ENCODE data around the gene C1orf159.
A peak's percentile ranks its signal among the peaks of the same experiment; 100 is the strongest.
"Not testable (repeated sequence)": the region's sequence is repeated elsewhere in the genome, so short reads cannot be mapped to it uniquely, and the experiment has no call there.

The C1orf159 gene

DNA sequence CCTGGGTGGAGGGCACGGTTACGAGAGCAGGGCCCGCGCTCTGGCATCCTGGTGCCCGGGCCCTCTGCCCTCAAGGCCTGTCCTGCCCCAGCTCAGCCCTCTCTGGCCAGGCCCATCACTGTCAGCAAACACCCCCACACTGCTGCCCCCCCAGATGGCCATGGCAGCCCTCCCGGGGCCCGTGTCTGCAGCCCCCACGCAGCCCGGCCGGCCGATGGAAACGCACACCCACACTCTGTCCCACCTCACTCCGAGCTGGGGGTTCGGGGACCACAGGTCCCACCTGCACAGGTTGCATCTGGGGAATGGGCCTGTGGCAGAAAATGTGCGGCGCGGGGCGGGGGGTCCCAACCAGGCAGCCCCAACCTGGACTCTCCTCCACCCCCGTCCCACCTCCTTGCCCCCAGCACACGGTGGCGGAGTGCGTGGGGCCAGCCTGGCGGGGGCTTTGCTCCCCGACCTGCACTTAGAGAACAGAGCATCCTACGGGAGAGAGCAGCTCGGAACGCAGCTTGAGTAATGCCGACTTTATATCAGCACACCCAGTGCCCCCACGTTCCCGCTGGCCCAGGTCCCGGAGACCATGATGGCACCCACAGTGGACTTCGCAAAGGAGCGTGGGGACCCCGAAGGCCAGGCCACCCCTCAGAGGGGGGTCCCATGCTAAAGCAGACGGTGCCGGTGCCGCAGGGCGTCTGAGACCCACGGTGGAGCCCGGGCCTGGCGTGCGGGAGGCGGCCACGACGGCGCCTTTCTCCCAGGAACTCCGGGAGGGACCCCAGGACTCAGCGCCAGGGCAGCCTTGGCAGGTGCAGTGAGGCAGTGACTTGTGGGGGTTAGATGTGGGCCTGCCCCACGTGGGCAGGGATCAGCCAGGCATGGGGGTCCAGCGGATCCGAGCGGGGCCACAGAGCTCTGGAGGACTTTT, 34.3 kb downstream of the C1orf159 start:
- no peak for DNase-seq (ENCODE audit: low read depth)

DNA sequence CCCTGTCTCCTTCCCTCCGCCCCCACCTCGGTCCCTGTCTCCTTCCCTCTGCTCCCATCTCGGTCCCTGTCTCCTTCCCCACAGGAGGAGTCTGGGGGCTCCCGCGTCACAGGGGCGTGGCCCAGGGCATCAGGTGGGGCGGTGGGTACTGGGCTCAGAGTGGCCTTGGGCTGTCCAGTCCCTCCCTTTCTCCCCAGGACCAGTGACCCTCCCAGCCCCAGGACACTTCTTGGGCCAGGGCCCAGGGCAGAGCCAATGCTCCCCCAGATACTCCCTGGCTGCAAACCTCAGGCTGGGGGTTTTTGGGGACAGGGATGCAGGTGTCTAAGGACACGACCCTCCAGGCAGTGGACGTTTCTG, 35.0 kb downstream of the C1orf159 start:
- no peak for DNase-seq (ENCODE audit: low read depth)

DNA sequence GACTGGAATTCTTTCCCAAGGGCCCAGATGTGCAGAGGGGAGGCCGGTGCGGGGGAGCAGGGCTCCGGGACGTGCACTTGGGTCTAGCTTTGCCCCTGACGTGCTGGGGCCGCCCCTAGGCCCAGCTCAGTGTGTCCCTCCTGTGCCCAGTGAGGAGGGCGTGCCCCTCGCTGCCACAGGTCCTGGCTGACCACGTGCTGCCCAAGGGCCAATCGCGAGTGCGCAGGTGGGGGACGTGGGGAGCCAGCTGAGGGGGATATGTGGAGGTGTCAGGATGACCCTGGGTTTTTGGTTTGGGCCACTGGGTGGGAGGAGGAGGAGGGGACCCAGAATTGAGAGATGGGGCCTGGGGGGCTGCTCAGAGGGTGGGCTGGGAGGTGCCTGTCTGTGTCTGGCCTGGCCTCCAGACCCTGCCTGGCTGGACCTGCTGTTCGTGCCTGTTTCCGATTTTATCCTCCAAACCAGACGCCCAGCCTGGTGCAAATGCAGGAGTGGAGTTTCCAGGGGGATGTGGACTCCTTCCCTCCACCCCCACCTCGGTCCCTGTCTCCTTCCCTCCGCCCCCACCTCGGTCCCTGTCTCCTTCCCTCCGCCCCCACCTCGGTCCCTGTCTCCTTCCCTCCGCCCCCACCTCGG, 35.6 kb downstream of the C1orf159 start:
- DNase-seq (ENCODE audit: low read depth): no peak

GRCh38 chr1:1079408-1080121, 36.3 kb downstream of the C1orf159 start:
- DNase-seq (ENCODE audit: low read depth): peak; percentile 24

- not testable (repeated sequence) for DNase-seq (ENCODE audit: low read depth)
Measured at GRCh38 chr1:1077396-1077795, 38.5 kb downstream of the C1orf159 start.

DNA sequence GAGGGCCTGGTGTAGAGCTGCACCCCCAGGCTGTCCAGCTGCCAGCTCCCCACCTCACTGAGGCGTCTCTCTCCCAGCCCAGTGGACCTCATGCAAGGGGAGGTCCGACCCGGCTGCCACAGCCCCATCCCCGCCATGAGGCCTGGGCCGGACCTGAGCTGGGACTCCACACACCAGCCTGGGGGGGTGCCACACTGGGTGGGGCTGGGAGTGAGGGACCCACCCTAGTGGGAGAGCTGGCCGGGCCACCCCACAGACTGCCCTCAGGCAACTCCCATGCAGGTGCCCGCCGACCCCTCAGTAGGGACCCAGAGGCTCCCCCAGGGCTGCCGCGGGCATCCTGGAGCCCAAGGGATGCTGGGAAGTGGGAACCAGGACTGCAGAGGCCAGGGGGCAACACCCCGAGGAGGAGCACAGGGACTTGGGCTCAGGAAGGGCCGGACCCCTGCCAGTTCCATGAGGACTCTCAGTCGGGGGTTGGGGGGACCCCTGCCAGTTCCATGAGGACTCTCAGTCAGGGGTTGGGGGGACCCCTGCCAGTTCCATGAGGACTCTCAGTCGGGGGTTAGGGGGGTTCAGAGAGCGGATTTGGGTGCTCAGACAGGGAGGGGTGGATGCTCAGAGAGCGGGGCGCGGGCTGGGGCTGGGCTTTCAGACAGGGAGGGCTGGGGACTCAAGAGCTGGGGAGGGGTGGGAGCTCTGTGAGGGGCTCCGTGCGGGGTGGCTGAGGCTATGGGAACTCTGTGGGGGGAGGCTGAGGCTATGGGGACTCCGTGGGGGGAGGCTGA, 40.5 kb downstream of the C1orf159 start:
- no peak for DNase-seq (ENCODE audit: low read depth)

DNA sequence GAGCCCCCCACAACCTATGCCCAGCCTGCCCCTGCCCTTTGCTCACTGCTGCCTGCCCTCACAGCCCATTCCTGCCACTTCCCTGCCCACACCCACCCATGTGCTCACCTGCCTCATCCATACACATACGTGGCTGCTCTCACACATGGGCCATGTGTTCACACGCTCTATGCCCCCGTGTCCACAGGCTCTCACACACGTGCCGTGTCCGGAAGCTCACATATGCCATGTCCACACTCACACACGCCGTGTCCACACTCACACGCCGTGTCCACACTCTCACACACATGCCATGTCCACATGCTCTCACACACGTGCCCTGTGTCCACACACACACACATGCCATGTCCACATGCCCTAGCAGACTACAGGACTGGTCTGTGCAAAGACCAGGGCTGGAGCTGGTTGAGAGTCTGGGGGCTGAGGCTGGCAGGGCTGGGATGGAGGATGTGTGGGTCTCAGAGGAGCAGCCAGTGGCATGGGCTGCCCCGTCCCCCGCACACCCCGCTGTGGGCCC, 41.2 kb downstream of the C1orf159 start:
- no peak for DNase-seq (ENCODE audit: low read depth)

GRCh38 chr1:1073743-1074587, 41.9 kb downstream of the C1orf159 start, which contains the start of gene RNF223:
RNF223 (minus strand) TSS chr1:1074306; CDS start chr1:1072566, 1,740 bp downstream.
- no peak for DNase-seq (ENCODE audit: low read depth)

- no peak for DNase-seq (ENCODE audit: low read depth)
Measured at GRCh38 chr1:1072849-1073742, 42.8 kb downstream of the C1orf159 start.

DNA sequence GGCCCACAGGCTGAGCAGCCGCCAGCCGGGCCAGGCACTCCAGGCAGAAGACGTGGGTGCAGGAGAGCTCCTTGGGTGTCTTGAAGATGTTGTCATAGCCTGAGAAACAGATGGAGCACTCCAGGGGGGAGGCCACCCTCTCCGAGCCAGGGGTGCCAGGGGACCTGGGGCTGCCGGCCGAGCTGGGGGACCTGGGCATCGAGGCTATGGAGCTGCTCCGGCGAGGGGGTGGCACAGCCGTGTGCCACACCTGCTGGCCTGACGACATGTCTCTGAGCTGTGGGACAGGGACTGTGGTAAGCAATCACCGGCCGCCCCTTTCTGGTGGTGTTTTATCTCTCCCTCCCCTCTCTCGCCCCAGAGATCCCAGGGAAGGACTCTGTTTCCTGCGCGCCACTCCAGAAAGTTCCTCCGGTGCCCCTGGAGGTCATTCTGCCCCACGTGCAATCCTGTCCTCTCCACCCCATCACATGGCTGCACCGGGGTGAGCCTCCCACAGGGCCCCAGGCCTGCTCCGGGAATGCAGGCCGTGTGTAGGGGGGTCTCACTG, 43.5 kb downstream of the C1orf159 start:
- DNase-seq (ENCODE audit: low read depth): no peak

DNA sequence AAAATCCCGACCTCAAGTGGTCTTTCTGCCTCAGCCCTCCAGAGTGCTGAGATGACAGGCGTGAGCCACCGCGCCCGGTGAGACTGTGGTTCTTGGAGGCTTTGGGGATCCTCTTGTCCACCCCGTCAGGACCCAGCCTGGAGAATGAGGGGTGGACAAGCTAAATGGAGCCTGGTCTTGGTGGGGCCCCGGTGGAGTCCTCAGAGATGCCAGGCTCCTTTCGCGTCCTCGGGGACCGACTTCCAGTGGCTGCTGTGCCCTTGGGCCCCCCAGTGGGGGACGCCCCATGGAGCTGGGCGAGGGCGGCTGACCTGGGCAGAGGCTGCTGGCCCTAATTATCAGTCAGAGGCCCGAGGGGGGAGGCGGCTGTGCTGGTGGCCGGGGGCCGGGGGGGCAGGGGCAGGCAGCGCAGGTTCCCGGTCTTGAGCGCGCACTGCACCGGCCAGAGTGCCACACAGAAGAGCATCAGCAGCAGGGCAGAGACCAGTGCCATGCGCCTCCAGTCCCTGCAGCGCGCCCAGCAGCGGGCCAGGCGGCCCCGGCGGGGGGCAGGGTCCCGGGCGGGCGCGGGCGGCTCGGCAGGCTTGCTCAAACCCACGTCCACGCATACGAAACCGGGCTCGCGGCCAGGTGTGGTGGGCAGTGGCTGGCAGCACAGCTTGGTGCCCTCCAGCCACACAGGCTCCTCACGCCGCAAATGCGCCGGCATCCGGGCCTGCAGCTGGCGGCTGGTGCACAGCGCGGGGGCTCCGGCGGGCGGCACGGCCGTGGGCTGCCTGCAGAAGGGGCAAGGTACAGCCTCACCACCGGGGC, 44.2 kb downstream of the C1orf159 start:
- DNase-seq (ENCODE audit: low read depth): no peak

DNA sequence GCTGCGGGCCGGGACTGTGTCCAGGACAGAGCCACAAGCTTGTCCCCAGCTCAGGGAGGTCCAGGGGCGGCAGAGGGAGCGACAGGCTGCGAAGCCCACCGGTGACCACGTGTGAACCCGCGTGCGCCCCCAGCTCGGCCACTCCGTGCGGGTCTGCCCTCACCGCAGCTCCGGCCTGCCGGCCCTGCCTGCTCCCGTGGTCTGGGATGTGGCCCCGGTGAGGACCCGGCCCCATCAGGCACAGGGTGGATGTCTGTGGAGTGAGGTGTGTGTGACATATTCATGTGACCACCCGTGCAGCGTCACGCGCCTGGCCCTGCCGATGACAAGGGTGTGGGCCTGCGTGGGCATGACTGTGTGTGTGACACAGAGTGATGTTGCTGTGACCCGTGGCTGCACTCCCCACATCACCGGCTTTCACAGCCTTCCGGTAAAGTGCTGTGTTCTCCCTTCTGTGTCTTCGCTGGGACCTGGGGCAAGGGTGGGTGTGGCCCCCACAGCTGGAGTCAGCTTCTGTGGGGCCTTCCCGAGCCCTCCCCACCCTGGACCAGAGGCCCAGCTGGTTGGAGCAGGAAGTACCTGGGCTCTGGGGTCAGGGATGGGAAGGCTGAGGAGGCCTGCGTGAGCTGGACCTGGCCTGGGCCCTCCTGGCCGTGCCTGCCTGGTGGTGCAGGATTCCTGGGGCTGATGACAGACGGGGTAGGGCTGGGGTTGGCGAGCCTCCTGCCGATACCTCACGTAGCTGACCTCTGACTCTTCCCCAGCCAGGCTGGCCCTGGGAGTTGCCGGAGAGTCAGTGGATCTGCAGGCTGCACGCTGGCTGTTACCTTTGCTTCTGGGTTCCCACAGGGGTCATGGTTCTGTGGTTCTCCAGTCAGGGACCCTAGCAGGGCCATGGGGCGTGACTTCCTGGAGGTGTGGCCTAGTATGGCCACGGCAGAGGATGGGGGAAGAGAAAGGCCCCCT, 45.9 kb downstream of the C1orf159 start:
- DNase-seq (ENCODE audit: low read depth): no peak

GRCh38 chr1:1069056-1069710, 46.7 kb downstream of the C1orf159 start:
- no peak for DNase-seq (ENCODE audit: low read depth)

DNA sequence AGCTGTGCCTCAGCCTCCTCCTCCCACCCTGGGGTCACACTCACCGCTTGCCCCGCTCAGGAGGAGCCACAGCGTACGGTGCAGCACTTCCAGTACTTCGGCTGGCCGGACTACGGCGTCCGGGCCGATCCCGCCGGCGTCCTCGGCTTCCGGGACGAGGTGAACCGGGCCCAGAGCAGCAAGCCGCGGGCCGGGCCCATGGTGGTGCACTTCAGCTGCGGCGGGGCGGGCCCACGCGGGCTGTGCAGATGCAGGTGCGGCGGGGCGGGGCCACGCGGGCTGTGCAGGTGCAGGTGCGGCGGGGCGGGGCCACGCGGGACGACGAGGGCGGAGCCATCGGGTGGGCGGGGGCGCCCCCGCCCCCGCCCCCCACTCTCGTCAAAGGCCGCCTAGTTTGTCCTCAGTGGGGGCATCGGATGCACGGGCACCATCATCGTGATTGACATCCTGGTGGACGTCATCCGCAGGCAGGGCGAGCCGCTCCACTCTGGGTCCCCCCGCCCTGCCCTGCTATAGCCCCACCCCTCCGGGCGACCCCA, 47.3 kb downstream of the C1orf159 start:
- DNase-seq (ENCODE audit: low read depth): no peak

- no peak for DNase-seq (ENCODE audit: low read depth)
Measured at GRCh38 chr1:1067860-1068516, 47.9 kb downstream of the C1orf159 start.

DNA sequence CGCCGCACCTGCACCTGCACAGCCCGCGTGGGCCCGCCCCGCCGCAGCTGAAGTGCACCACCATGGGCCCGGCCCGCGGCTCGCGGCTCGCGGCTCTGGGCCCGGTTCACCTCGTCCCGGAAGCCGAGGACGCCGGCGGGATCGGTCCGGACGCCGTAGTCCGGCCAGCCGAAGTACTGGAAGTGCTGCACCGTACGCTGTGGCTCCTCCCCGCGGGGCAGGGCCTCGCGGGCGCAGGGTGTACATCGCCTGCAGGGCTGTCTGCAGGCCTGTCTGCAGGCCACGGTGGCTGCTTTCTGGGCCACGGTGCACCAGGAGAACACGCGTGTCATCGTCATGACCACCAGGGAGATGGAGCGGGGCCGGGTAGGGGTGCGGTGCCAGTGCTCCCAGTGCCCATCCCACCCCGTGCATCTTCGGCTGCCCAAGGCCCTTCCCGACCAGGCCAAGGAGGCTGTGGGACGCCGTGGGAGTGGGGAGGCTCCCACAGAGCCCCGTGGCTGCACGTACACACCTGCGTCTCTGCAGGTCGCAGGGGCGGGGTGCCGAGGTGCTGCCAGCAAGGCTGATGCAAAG, 48.5 kb downstream of the C1orf159 start:
- no peak for DNase-seq (ENCODE audit: low read depth)

Data from non-pigmented ciliary epithelial cell (primary cell).